Measurements from ENCODE around the gene SYNDIG1. TPM values are rescaled to one million over a fixed set of nuclear protein-coding genes. Genes with fewer than 3 reads are reported as not detected.

Gene SYNDIG1
- total RNA-seq, 1 donor, result 1.6 TPM

DNA sequence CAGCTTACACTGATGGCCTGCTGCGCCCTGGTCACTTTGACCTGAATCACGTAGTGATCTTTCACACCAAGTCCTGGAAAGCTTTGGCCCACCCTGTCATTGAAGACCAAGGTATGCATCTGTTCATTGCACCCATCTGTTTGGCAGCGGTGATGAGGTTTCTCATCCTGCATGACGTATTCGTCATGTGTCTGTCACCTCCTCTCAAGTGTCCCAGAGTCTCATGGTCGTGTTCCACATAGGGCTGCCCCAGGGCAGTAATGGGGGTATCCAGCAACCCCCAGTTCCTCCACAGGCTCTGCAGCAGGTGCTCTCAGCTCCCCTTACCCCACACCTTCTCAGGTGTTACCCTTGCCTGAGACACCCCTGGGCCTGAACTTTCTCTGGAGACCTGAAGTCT lies 104.1 kb downstream of the SYNDIG1 start:
- DNase-seq (ENCODE audit: low read depth), result no peak
- H3K4me3 ChIP-seq (ENCODE audit: low read depth, low read length), result no peak overlapping the region
- TF ChIP-seq, protein P1, sequence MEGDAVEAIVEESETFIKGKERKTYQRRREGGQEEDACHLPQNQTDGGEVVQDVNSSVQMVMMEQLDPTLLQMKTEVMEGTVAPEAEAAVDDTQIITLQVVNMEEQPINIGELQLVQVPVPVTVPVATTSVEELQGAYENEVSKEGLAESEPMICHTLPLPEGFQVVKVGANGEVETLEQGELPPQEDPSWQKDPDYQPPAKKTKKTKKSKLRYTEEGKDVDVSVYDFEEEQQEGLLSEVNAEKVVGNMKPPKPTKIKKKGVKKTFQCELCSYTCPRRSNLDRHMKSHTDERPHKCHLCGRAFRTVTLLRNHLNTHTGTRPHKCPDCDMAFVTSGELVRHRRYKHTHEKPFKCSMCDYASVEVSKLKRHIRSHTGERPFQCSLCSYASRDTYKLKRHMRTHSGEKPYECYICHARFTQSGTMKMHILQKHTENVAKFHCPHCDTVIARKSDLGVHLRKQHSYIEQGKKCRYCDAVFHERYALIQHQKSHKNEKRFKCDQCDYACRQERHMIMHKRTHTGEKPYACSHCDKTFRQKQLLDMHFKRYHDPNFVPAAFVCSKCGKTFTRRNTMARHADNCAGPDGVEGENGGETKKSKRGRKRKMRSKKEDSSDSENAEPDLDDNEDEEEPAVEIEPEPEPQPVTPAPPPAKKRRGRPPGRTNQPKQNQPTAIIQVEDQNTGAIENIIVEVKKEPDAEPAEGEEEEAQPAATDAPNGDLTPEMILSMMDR (IDR thresholded peaks at IDR 0.05; ENCODE audit: insufficient read depth, low read length), result no peak

DNA sequence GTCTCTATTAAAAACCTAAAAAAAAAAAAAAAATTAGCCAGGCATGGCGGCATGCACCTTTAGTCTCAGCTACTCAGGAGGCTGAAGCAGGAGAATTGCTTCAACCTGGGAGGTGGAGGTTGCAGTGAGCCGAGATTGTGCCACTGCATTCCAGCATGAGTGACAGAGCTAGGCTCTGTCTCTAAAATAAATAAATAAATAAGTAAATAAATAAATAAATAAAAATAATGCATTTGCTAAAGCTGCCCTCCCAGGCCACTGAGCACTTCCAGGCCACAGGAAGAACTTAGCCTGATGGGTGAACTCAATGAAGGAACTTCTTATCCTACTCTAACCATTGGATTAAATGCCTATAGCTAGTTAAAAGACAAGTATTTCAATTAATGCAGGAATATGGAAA lies 104.9 kb downstream of the SYNDIG1 start:
- DNase-seq (ENCODE audit: low read depth), result no peak
- TF ChIP-seq, protein P1 (IDR thresholded peaks at IDR 0.05; ENCODE audit: insufficient read depth, low read length), result no peak

DNA sequence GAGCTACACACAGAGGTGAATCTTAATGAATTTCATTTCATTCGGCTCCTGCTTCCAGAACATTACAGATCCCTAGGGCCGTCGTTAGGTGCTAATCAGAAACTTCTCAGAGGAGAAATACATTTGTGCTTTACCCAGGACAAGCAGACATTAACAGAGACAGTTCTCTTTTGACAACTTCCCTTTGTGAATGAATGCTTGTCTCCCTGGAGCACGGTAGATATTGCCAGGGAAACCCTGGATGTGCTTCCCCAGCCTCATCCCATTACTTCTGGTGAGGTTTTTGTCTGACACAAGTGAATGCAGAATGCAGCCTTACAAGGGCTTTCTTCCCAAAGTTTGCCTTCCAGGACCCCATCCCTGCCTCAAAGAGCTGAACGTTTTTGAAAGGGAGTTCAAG lies 105.4 kb downstream of the SYNDIG1 start:
- H3K4me3 ChIP-seq (ENCODE audit: low read depth, low read length), result no peak overlapping the region
- TF ChIP-seq, protein P1 (IDR thresholded peaks at IDR 0.05; ENCODE audit: insufficient read depth, low read length), result no peak
- DNase-seq (ENCODE audit: low read depth), result no peak

More for the DNA sequence above, 104.9 kb downstream of the SYNDIG1 start:
- H3K4me3 ChIP-seq (ENCODE audit: low read depth, low read length), result no peak overlapping the region

DNA sequence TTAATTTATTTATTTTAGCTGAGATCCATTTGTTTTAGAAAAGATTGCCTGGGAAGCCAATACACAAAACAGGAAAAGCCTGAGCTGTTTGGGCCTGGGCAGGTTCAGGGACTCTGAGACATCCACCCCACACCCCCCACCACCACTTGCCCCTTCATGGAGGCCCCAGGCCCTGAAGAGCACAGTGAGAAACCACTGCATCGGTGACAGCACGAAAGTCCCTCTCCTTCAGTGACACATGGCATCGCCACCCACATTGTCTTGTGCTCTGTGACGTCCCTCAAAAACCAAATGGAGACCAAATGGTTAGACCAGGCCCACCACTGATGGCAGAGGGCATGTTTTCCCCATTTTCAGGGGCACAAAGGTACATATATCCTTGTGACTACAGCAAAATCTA lies 106.4 kb downstream of the SYNDIG1 start:
- DNase-seq (ENCODE audit: low read depth), result no peak
- H3K4me3 ChIP-seq (ENCODE audit: low read depth, low read length), result no peak overlapping the region
- TF ChIP-seq, protein P1 (IDR thresholded peaks at IDR 0.05; ENCODE audit: insufficient read depth, low read length), result no peak

DNA sequence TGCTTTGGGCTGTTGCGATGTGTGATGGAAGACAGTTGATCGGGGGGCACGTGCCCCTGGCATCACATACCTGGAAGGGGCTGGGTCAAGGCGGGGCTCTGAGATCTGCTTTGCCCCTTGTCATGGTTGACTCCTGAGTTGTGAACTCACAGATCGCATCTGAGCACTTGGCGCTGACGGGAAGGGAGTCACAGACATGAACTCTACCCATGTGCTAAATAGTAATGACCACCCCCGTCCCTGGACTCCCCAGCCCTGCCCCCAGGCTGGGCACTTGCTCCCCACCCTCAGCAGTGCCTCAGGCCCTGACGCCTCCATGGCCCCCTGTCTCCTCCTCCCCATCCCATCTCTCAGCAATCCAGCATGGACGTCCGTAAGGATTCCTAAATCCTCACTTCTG lies 107.0 kb downstream of the SYNDIG1 start:
- no peak for DNase-seq (ENCODE audit: low read depth)
- TF ChIP-seq, protein P1 (IDR thresholded peaks at IDR 0.05; ENCODE audit: insufficient read depth, low read length), result no peak
- no peak overlapping the region for H3K4me3 ChIP-seq (ENCODE audit: low read depth, low read length)

DNA sequence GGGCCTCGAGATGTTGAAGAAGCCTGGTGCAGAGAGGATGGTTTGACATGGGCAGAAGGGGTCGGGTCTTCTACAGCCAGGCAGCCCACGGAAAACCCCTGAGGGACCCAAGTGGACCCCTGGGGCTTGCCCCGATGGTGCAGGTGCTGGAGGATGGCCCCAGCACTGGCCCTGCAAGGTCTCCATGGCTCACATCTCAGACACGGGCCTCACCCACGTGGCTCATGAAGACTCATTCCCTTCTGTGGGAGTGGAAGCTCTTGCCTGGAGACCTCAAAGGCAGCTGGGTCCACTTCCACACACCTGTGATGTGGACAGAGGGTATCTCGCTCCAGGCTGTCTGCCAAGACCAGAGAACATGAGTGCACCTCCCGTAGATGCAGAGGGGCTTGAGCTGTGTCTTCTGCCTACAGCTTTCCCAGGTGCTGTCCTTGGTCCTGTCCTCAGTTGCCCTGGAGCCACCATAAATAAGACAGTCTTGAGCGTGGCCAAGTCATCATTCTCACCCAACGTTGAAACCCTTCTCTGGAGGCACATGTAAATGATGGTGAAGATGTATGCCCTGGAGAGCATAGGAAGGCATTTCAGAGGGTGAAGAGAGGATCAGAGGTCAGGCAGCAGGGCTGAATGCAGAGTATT lies 108.0 kb downstream of the SYNDIG1 start:
- TF ChIP-seq, protein P1 (IDR thresholded peaks at IDR 0.05; ENCODE audit: insufficient read depth, low read length), result no peak
- no peak for DNase-seq (ENCODE audit: low read depth)
- H3K4me3 ChIP-seq (ENCODE audit: low read depth, low read length), result no peak overlapping the region
